AG09309 (cell line): ENCODE measurements around the gene DSP.

Experiments used
- DNase-seq: peaks from one replicate; pipeline ENCODE4 v3.0.0-alpha.2; 2010; ENCODE audit warnings: low read depth
- H3K4me3 ChIP-seq: 2 replicates; pipeline ENCODE4 v1.5.1; 2011; ENCODE audit warnings: mild to moderate bottlenecking, low read depth, low read length, moderate library complexity; ENCODE audit not compliant: control insufficient read depth
- CTCF ChIP-seq: IDR thresholded peaks from 2 replicates; pipeline ENCODE4 v1.5.1; 2011; ENCODE audit warnings: mild to moderate bottlenecking, low read depth, low read length, inconsistent platforms; ENCODE audit not compliant: insufficient read depth, control insufficient read depth; ENCODE audit errors: missing control alignments

Gene DSP

GRCh38 chr6:7578516-7578915 is 37.0 kb downstream of the DSP start:
- no peak overlapping the region for H3K4me3 ChIP-seq
- TF ChIP-seq CTCF: no peak
- no peak for DNase-seq

GRCh38 chr6:7578931-7579330 is 37.5 kb downstream of the DSP start:
- DNase-seq: no peak
- no peak for TF ChIP-seq CTCF
- H3K4me3 ChIP-seq: no peak overlapping the region

- no peak overlapping the region for H3K4me3 ChIP-seq
- DNase-seq: no peak
- no peak for TF ChIP-seq CTCF
Observed at GRCh38 chr6:7579851-7580250, 38.4 kb downstream of the DSP start.

GRCh38 chr6:7580537-7580926 is 39.1 kb downstream of the DSP start:
- TF ChIP-seq CTCF: no peak
- H3K4me3 ChIP-seq: no peak overlapping the region
- DNase-seq: no peak

- no peak for TF ChIP-seq CTCF
- no peak for DNase-seq
- H3K4me3 ChIP-seq: no peak overlapping the region
Observed at GRCh38 chr6:7580927-7581618, 39.6 kb downstream of the DSP start.

- H3K4me3 ChIP-seq: no peak overlapping the region
- no peak for TF ChIP-seq CTCF
- DNase-seq: no peak
Observed at GRCh38 chr6:7585287-7585930, 43.9 kb downstream of the DSP start.
